Activated CD8-positive, alpha-beta memory T cell treated with anti-CD3 and anti-CD28 coated beads for 36 hours (primary cell): ENCODE data around the gene SH2D1B. TPM values are rescaled to one million over a fixed set of nuclear protein-coding genes. Genes with fewer than 3 reads are reported as not detected.

Experiments
- total RNA-seq, 2 experiments: library from RNA; stranded (reverse); gene quantifications; one replicate each; pipeline ENCODE4 v1.2.3, GENCODE V29; 2021

The SH2D1B gene
- total RNA-seq, 2 experiments from 2014 or later: not detected

Other genes with a start within 250 kb of the SH2D1B start
- gene SPATA46, start 35.3 kb downstream of the SH2D1B start, total RNA-seq: not detected
- gene C1orf226, start 30.4 kb downstream of the SH2D1B start, total RNA-seq: under 1 TPM in 1 of 2 experiments, not detected in 1; 0.04 TPM
- gene UHMK1, start 85.7 kb upstream of the SH2D1B start, total RNA-seq: 10 to 100 TPM; 63.0 to 64.6 TPM
- gene UAP1, start 149.6 kb upstream of the SH2D1B start, total RNA-seq: 10 to 100 TPM; 43.1 to 46.8 TPM
- gene DDR2, start 220.3 kb upstream of the SH2D1B start, total RNA-seq: under 1 TPM; 0.17 to 0.36 TPM